Subcutaneous adipose tissue (tissue), 4 donors: ENCODE results near the gene PRCP. TPM values are rescaled to one million over a fixed set of nuclear protein-coding genes. Genes with fewer than 3 reads are reported as not detected.

Source experiments
- total RNA-seq, 4 donors: library from RNA; depleted of rRNA; stranded (reverse); fragments of >200 nt; gene quantifications; one replicate each; pipeline ENCODE4 v1.1.0, GENCODE V29; 2016
- TF ChIP-seq, protein P1 (sequence below): fragments of 450-650 bp; IDR thresholded peaks from one replicate; pipeline ENCODE4 v1.5.1; 2016; ENCODE audit warnings: low read depth, mild to moderate bottlenecking, control low read depth, antibody characterized with exemption, moderate library complexity

The PRCP gene
- total RNA-seq, 4 donors from 2014 or later: 45.2 to 126 (median 95.7) TPM

DNA sequence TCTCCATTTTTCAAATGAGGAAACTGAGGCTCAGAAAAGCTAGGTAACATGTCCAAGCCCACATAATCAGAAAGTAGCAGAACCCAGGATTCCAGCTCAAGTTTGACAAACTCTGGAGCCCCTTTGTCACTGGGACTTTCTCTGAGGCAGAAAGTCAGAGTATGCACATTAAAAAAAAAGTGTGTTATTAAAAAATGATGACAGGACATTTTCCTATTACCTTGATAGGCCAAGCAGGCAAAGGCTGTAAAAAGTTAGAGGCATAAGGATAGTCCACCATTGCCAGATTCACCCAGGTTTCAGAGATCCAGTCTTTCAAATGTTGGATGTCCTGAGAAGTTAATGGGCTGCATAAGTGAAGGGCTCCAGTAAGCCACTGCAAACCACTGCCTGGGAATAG is 51.4 kb downstream of the PRCP start:
- TF ChIP-seq, protein P1, sequence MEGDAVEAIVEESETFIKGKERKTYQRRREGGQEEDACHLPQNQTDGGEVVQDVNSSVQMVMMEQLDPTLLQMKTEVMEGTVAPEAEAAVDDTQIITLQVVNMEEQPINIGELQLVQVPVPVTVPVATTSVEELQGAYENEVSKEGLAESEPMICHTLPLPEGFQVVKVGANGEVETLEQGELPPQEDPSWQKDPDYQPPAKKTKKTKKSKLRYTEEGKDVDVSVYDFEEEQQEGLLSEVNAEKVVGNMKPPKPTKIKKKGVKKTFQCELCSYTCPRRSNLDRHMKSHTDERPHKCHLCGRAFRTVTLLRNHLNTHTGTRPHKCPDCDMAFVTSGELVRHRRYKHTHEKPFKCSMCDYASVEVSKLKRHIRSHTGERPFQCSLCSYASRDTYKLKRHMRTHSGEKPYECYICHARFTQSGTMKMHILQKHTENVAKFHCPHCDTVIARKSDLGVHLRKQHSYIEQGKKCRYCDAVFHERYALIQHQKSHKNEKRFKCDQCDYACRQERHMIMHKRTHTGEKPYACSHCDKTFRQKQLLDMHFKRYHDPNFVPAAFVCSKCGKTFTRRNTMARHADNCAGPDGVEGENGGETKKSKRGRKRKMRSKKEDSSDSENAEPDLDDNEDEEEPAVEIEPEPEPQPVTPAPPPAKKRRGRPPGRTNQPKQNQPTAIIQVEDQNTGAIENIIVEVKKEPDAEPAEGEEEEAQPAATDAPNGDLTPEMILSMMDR: no peak

GRCh38 chr11:82845356-82846353 is 54.6 kb downstream of the PRCP start:
- TF ChIP-seq, protein P1: no peak

DNA sequence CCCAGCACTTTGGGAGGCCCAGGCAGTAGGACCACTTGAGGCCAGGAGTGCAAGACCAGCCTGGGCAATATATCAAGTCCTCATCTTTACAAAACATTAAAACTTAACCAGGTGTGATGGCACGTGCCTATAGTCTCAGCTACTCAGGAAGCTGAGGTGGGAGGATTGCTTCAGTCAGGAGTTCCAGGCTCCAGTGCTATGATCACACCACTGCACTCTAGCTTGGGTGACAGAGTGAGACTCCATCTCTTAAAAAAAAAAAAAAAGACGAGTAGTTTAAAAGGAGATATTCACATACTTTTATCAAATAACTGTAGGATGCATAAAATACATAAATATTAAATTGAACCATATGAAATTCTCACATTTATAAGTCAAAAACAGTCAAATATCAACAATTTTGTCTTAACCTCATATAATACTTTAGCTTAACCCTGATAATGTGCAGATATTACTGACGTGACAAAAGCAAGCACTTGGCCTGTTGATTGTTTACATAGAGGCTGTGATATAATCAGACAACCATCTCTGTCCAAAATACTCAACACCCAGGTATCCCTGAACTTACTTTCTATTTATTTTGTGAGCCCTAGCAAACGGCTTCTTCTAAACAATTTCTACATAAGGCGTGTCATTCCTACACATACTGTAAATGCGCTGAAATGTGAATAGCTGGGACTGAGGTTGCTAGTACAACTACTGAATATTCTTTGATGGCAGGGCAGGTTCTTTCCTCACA is 57.0 kb downstream of the PRCP start:
- TF ChIP-seq, protein P1: no peak

DNA sequence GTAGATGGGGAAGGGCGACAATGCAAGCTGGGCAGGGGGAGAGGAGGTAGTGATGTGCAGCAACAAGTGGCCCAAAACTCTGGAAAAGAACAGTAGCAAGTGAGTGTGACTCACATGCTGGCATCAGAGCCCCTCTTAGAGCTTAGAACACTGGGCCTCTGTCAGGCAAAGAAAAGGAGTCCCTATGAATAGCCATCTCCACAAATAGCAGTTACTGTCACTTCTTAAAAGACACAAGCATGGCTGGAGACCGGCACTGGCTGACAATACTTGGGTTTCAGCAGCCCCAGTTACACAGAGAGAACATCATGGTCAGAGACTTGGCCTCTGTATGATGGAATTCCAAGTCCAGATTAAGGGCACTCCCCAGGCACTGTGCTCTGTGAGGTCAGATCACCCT is 58.2 kb downstream of the PRCP start:
- TF ChIP-seq, protein P1: no peak

- TF ChIP-seq, protein P1: no peak
These were observed 62.6 kb downstream of the PRCP start for GRCh38 chr11:82837650-82838049.

GRCh38 chr11:82832983-82833382 is 67.2 kb downstream of the PRCP start:
- TF ChIP-seq, protein P1: no peak

GRCh38 chr11:82831364-82831763 is 68.9 kb downstream of the PRCP start:
- TF ChIP-seq, protein P1: no peak
